Mesothelial cell of epicardium (in vitro differentiated cells): ENCODE measurements around the gene SH2D6. TPM values are rescaled to one million over a fixed set of nuclear protein-coding genes. Genes with fewer than 3 reads are reported as not detected.

Experiments
- DNase-seq, 2 experiments: peaks; one replicate each; pipeline ENCODE4 v3.0.0; 2021; ENCODE audit warnings: low spot score in 2 of 2; ENCODE audit not compliant: unreplicated experiment in 2 of 2
- H3K27ac Mint-ChIP-seq: 2 replicates; pipeline ENCODE4 v1.8.0; 2021; ENCODE audit warnings: mixed read lengths
- H3K27me3 Mint-ChIP-seq: 2 replicates; pipeline ENCODE4 v1.8.0; 2021; ENCODE audit warnings: low read depth, mixed read lengths
- H3K36me3 Mint-ChIP-seq: 2 replicates; pipeline ENCODE4 v1.8.0; 2021; ENCODE audit warnings: mixed read lengths
- H3K4me1 Mint-ChIP-seq: 2 replicates; pipeline ENCODE4 v1.8.0; 2021; ENCODE audit warnings: mixed read lengths
- H3K4me3 Mint-ChIP-seq: 2 replicates; pipeline ENCODE4 v1.8.0; 2021; ENCODE audit warnings: mild to moderate bottlenecking, moderate library complexity, mixed read lengths
- H3K9me3 Mint-ChIP-seq: 2 replicates; pipeline ENCODE4 v1.8.0; 2021; ENCODE audit warnings: mixed read lengths
- CTCF ChIP-seq: fragments of 200-600 bp; sonication (generic); IDR thresholded peaks from one replicate; pipeline ENCODE4 v1.5.0; 2021; ENCODE audit warnings: antibody characterized with exemption; ENCODE audit not compliant: unreplicated experiment
- total RNA-seq: library from RNA; stranded (reverse); gene quantifications from 3 replicates; pipeline ENCODE4 v1.2.1, GENCODE V29; 2021

SH2D6 gene
- total RNA-seq, 1 donor from 2014 or later = 0.38 TPM

GRCh38 chr2:85470850-85471800 is 52.6 kb downstream of the SH2D6 start:
- no peak for TF ChIP-seq CTCF
- no peaks in the 10 kb centered on the region for H3K36me3 Mint-ChIP-seq
- H3K4me3 Mint-ChIP-seq = no peak overlapping the region
- H3K27me3 Mint-ChIP-seq = no peaks in the 10 kb centered on the region
- H3K27ac Mint-ChIP-seq = peak overlapping the region; percentile 21
- H3K4me1 Mint-ChIP-seq = peaks cover 14% of the 10 kb centered on the region
- no peaks in the 10 kb centered on the region for H3K9me3 Mint-ChIP-seq
- DNase-seq = no peak

GRCh38 chr2:85472261-85472660 is 53.7 kb downstream of the SH2D6 start:
- no peak overlapping the region for H3K4me3 Mint-ChIP-seq
- no peaks in the 10 kb centered on the region for H3K27me3 Mint-ChIP-seq
- H3K27ac Mint-ChIP-seq = no peak overlapping the region
- TF ChIP-seq CTCF = no peak
- H3K9me3 Mint-ChIP-seq = no peaks in the 10 kb centered on the region
- H3K36me3 Mint-ChIP-seq = no peaks in the 10 kb centered on the region
- DNase-seq = no peak
- H3K4me1 Mint-ChIP-seq = peaks cover 12% of the 10 kb centered on the region

GRCh38 chr2:85475799-85476490 is 57.4 kb downstream of the SH2D6 start:
- no peak for TF ChIP-seq CTCF
- no peak overlapping the region for H3K4me3 Mint-ChIP-seq
- no peaks in the 10 kb centered on the region for H3K9me3 Mint-ChIP-seq
- H3K36me3 Mint-ChIP-seq = no peaks in the 10 kb centered on the region
- no peaks in the 10 kb centered on the region for H3K4me1 Mint-ChIP-seq
- no peaks in the 10 kb centered on the region for H3K27me3 Mint-ChIP-seq
- no peak overlapping the region for H3K27ac Mint-ChIP-seq
- no peak for DNase-seq

GRCh38 chr2:85476624-85477023 is 58.1 kb downstream of the SH2D6 start:
- H3K9me3 Mint-ChIP-seq = no peaks in the 10 kb centered on the region
- no peak overlapping the region for H3K4me3 Mint-ChIP-seq
- H3K36me3 Mint-ChIP-seq = no peaks in the 10 kb centered on the region
- no peak overlapping the region for H3K27ac Mint-ChIP-seq
- no peaks in the 10 kb centered on the region for H3K27me3 Mint-ChIP-seq
- H3K4me1 Mint-ChIP-seq = no peaks in the 10 kb centered on the region
- no peak for TF ChIP-seq CTCF
- no peak for DNase-seq

- TF ChIP-seq CTCF = no peak
- H3K9me3 Mint-ChIP-seq = no peaks in the 10 kb centered on the region
- no peak overlapping the region for H3K4me3 Mint-ChIP-seq
- no peaks in the 10 kb centered on the region for H3K4me1 Mint-ChIP-seq
- DNase-seq = no peak
- H3K27ac Mint-ChIP-seq = no peak overlapping the region
- no peaks in the 10 kb centered on the region for H3K27me3 Mint-ChIP-seq
- H3K36me3 Mint-ChIP-seq = no peaks in the 10 kb centered on the region
Observed at GRCh38 chr2:85477884-85478283, 59.4 kb downstream of the SH2D6 start.
